ENCODE data around the gene STX16.

STX16 gene

GRCh38 chr20:58659841-58660240, 8.8 kb downstream of the STX16 start:
- no peak for TF ChIP-seq GABPA (IDR thresholded peaks at IDR 0.05; ENCODE audit: low read depth)
- no peak for TF ChIP-seq POLR2AphosphoS5 (IDR thresholded peaks at IDR 0.05; ENCODE audit: low read depth)
- TF ChIP-seq, protein P1, sequence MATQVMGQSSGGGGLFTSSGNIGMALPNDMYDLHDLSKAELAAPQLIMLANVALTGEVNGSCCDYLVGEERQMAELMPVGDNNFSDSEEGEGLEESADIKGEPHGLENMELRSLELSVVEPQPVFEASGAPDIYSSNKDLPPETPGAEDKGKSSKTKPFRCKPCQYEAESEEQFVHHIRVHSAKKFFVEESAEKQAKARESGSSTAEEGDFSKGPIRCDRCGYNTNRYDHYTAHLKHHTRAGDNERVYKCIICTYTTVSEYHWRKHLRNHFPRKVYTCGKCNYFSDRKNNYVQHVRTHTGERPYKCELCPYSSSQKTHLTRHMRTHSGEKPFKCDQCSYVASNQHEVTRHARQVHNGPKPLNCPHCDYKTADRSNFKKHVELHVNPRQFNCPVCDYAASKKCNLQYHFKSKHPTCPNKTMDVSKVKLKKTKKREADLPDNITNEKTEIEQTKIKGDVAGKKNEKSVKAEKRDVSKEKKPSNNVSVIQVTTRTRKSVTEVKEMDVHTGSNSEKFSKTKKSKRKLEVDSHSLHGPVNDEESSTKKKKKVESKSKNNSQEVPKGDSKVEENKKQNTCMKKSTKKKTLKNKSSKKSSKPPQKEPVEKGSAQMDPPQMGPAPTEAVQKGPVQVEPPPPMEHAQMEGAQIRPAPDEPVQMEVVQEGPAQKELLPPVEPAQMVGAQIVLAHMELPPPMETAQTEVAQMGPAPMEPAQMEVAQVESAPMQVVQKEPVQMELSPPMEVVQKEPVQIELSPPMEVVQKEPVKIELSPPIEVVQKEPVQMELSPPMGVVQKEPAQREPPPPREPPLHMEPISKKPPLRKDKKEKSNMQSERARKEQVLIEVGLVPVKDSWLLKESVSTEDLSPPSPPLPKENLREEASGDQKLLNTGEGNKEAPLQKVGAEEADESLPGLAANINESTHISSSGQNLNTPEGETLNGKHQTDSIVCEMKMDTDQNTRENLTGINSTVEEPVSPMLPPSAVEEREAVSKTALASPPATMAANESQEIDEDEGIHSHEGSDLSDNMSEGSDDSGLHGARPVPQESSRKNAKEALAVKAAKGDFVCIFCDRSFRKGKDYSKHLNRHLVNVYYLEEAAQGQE (IDR thresholded peaks at IDR 0.05; ENCODE audit: insufficient replicate concordance, low read depth) = no peak
- TF ChIP-seq CTCF (IDR thresholded peaks at IDR 0.05; ENCODE audit: insufficient read depth, low read length) = no peak
- TF ChIP-seq SPI1 (IDR thresholded peaks at IDR 0.05; ENCODE audit: borderline replicate concordance, low read depth) = peak; percentile 10; the same call in 1 of the 2 replicates
- Histone ChIP-seq H3K4me3 (replicated peaks; ENCODE audit: insufficient read depth, low read length) (no peak overlapping the region), H3K27ac (replicated peaks) (no peak overlapping the region), H3K27me3 (ENCODE audit: insufficient read depth, poor library complexity, severe bottlenecking) (no peaks in the 10 kb centered on the region)
- DNase-seq (ENCODE audit: low read depth in 1 of 2, low spot score in 1 of 2) = no peak

DNA sequence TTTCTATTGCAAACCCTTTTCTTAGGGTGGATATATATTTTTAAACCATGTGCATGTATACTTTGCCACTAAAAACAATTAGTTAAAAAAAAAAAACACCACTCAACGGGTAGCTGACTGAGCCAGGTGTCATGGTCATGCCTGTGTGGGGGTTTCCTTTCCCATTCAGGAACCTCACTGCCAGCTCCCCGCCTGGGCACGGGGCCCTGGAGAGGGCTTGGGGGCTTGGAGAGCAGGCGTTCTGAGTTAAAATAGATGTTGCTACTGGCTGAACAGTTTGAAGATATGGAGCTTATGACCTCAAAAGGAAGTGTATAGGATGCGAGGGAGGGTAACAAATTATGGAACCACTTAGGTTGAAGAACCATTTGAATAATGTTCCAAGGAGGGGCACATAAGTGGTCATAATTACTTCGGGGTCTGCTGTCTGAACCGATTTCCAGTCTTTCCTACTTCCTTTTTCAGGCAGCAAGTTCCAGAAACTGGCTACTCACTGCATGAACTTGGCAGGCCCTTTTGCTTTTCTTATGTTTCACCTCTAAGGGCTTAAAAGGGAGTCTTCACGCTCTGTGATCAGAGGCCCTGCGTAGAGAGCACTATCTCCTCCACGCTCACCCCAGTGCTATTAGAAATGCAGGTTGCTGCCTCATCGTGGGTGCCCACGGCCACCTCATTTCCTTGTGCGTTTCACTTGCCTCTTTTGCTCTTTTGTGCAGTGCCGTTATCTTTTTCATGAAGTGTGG, 9.9 kb downstream of the STX16 start:
- no peak for DNase-seq (ENCODE audit: low read depth in 1 of 2, low spot score in 1 of 2)
- no peak overlapping the region for H3K27ac ChIP-seq (replicated peaks)
- no peak for TF ChIP-seq GABPA (IDR thresholded peaks at IDR 0.05; ENCODE audit: low read depth)
- TF ChIP-seq, protein P1 (IDR thresholded peaks at IDR 0.05; ENCODE audit: insufficient replicate concordance, low read depth) = no peak
- no peak for TF ChIP-seq POLR2AphosphoS5 (IDR thresholded peaks at IDR 0.05; ENCODE audit: low read depth)
- no peak for TF ChIP-seq CTCF (IDR thresholded peaks at IDR 0.05; ENCODE audit: insufficient read depth, low read length)
- no peak for TF ChIP-seq SPI1 (IDR thresholded peaks at IDR 0.05; ENCODE audit: borderline replicate concordance, low read depth)
- H3K27me3 ChIP-seq (ENCODE audit: insufficient read depth, poor library complexity, severe bottlenecking) = no peaks in the 10 kb centered on the region
- no peak overlapping the region for H3K4me3 ChIP-seq (replicated peaks; ENCODE audit: insufficient read depth, low read length)

DNA sequence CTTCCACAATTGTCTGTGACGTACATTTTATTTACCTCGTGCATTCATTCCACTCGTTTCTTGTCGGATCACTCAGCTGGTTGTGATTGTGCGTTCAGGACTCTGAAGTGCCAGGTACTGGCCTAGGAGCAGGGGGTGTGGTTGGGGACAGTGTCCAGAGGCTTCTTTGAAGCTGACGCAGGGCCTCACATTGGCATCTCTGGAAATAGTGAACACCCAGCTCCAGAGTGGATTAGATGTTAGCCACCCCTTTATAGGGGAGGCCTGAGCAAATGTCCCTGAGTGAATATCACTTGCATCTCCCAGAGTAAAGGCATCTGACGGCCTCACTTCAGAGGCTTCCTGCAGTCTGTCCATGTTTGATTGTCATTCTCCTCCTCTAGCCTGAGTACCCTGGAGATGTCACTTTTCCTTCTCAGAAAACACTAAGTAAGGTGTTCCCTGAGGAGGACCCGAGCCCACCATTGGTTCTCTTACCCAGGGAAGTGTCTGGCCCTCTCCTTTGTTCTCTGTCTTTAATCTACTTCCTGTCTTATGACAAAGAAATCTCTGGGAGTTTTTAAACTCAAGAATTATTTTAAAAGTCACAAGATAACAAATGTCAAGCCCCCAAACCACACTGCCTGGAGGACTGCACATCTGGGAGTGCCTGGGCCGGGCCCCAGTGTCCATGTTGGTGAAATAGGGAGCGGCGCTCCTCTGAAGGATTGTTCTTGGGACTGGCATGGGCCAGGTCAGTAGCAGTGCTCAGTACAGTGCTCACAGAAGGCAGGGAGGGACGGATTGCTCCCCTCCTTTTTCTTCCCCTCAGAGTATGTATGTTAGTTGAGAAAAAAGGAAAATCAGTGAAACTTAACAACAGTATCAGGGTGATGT, 10.8 kb downstream of the STX16 start:
- no peak for DNase-seq (ENCODE audit: low read depth in 1 of 2, low spot score in 1 of 2)
- TF ChIP-seq POLR2AphosphoS5 (IDR thresholded peaks at IDR 0.05; ENCODE audit: low read depth) (no peak), SPI1 (IDR thresholded peaks at IDR 0.05; ENCODE audit: borderline replicate concordance, low read depth) (no peak), CTCF (IDR thresholded peaks at IDR 0.05; ENCODE audit: insufficient read depth, low read length) (no peak), GABPA (IDR thresholded peaks at IDR 0.05; ENCODE audit: low read depth) (no peak)
- TF ChIP-seq, protein P1 (IDR thresholded peaks at IDR 0.05; ENCODE audit: insufficient replicate concordance, low read depth) = no peak
- no peak overlapping the region for H3K27ac ChIP-seq (replicated peaks)
- no peaks in the 10 kb centered on the region for H3K27me3 ChIP-seq (ENCODE audit: insufficient read depth, poor library complexity, severe bottlenecking)
- H3K4me3 ChIP-seq (replicated peaks; ENCODE audit: insufficient read depth, low read length) = no peak overlapping the region

Measured in HL-60 (cell line).